ENCODE results near the gene ABHD8. TPM values are rescaled to one million over a fixed set of nuclear protein-coding genes. Genes with fewer than 3 reads are reported as not detected.

Gene ABHD8
- total and polyA plus RNA-seq, 2 of the 4 experiments (the other 2 are of a cell fraction) = 3.9 to 10.2 TPM

GRCh38 chr19:17340871-17341357, 37.7 kb upstream of the ABHD8 start:
- Histone ChIP-seq H3K14ac (replicated peaks; ENCODE audit: low read depth, low read length) (no peak overlapping the region), H3K4me2 (ENCODE audit: low read depth, low read length) (no peak overlapping the region), H3K27me3 (ENCODE audit: control insufficient read depth, insufficient read depth, low read length) (no peaks in the 10 kb centered on the region), H3K9ac (ENCODE audit: low read depth, low read length) (no peak overlapping the region), H3K56ac (ENCODE audit: extremely low read depth, insufficient read depth, low read length) (no peak overlapping the region), H2BK15ac (ENCODE audit: low read depth, low read length) (no peak overlapping the region), H4K8ac (ENCODE audit: low read depth in 2 of 2, low read length in 2 of 2) (no peak overlapping the region), H3K4me1 (ENCODE audit: control insufficient read depth, insufficient read depth, low read length) (peaks cover 4% of the 10 kb centered on the region), H3K18ac (ENCODE audit: low read depth, low read length) (no peak overlapping the region), H3K4me3 (ENCODE audit: insufficient read depth, low read depth, low read length) (no peak overlapping the region), H3K23ac (ENCODE audit: low read depth, low read length) (no peak overlapping the region), H4K20me1 (ENCODE audit: insufficient read depth, low read length) (no peaks in the 10 kb centered on the region), H3K9me3 (ENCODE audit: control insufficient read depth, insufficient read depth, low read length) (no peaks in the 10 kb centered on the region), H2AK5ac (ENCODE audit: low read depth, low read length) (no peak overlapping the region), H4K91ac (ENCODE audit: insufficient read depth, low read depth, low read length) (no peak overlapping the region), H2BK120ac (ENCODE audit: low read depth, low read length) (no peak overlapping the region), H4K5ac (ENCODE audit: low read depth, low read length) (no peak overlapping the region), H3K36me3 (ENCODE audit: control insufficient read depth, insufficient read depth, low read length) (peaks cover 5% of the 10 kb centered on the region; the same call in 1 of the 2 replicates), H2AFZ (replicated peaks; ENCODE audit: low read length, poor library complexity) (peak overlapping the region; percentile 43), H2AK9ac (replicated peaks; ENCODE audit: low read depth, low read length, poor library complexity) (no peak overlapping the region), H2BK5ac (ENCODE audit: low read depth, low read length, poor library complexity, severe bottlenecking) (no peak overlapping the region), H3K27ac (ENCODE audit: insufficient read depth, low read length) (no peak overlapping the region), H3K79me1 (ENCODE audit: low read depth in 1 of 2, low read length in 2 of 2) (peaks cover 7 to 15% of the 10 kb centered on the region in 2 experiments; a peak in 3 of 4 replicates), H2BK20ac (ENCODE audit: low read depth, low read length) (no peak overlapping the region), H3K4ac (ENCODE audit: low read depth, low read length) (no peak overlapping the region), H3K9me1 (ENCODE audit: insufficient read depth, low read length) (no peaks in the 10 kb centered on the region)
- 78% methylated on average over 10 of the region's 17 CpGs; no CpG with 5 or more reads in 1 of the 2 experiments for WGBS, 2 experiments (ENCODE audit: extremely low coverage in 2 of 2, insufficient read length in 1 of 2)
- intact Hi-C loops (cut with micrococcal nuclease) (no loop called here), dilution Hi-C loops (cut with HindIII; ENCODE audit: low sequenced_read_pairs, unreplicated experiment) (no loop called here), in situ Hi-C loops (cut with MboI; ENCODE audit: low sequenced_read_pairs) (no loop called here)
- no TSS peak for BruUV-seq (replicated peaks)
- ATAC-seq (ENCODE audit: low read depth) (no peak), DNase-seq (no peak)
- no peak for TF ChIP-seq CTCF (conservative IDR thresholded peaks at IDR 0.05; ENCODE audit: low read depth, low read length)
- CTCF ChIA-PET = no interaction called here
- POLR2A ChIA-PET (ENCODE audit: unreplicated experiment) = no interaction called here

All from IMR-90 (cell line).